SK-MEL-5 (cell line): ENCODE data around the gene MAGEA8. TPM values are rescaled to one million over a fixed set of nuclear protein-coding genes. Genes with fewer than 3 reads are reported as not detected.
"Not testable (repeated sequence)": the region's sequence is repeated elsewhere in the genome, so short reads cannot be mapped to it uniquely, and the experiment has no call there.

Experiments
- DNase-seq: peaks from one replicate; pipeline ENCODE4 v3.0.0-alpha.2; 2016; ENCODE audit warnings: low read depth, low spot score
- in situ Hi-C: cut with HindIII; loops from 2 replicates; pipeline ENCODE4 v1.10.0; 2016; ENCODE audit warnings: low sequenced_read_pairs, high pct_unique_total_duplicates, low pct_unique_long_range_greater_than_20kb
- polyA plus RNA-seq, 2 experiments: library from polyadenylated mRNA; depleted of rRNA; stranded (reverse); fragments of >200 nt; gene quantifications; 2 replicates each; pipeline ENCODE4 v1.2.3, GENCODE V29; 2015
- total RNA-seq: library from RNA; depleted of rRNA; stranded (reverse); fragments of >200 nt; shearing (Covaris generic); gene quantifications from 2 replicates; pipeline ENCODE4 v1.2.3, GENCODE V29; 2014; rRNA removed

The MAGEA8 gene, protein sequence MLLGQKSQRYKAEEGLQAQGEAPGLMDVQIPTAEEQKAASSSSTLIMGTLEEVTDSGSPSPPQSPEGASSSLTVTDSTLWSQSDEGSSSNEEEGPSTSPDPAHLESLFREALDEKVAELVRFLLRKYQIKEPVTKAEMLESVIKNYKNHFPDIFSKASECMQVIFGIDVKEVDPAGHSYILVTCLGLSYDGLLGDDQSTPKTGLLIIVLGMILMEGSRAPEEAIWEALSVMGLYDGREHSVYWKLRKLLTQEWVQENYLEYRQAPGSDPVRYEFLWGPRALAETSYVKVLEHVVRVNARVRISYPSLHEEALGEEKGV
- total RNA-seq: 0.13 TPM in 1 of 2 replicates, not detected in the other
- 0.11 TPM in 1 of 2 replicates, not detected in the other for polyA plus RNA-seq (2015; cell fraction: cytosol; rRNA removed)
- not detected in 2 replicates for polyA plus RNA-seq (2015; cell fraction: nucleus; rRNA removed)

DNA sequence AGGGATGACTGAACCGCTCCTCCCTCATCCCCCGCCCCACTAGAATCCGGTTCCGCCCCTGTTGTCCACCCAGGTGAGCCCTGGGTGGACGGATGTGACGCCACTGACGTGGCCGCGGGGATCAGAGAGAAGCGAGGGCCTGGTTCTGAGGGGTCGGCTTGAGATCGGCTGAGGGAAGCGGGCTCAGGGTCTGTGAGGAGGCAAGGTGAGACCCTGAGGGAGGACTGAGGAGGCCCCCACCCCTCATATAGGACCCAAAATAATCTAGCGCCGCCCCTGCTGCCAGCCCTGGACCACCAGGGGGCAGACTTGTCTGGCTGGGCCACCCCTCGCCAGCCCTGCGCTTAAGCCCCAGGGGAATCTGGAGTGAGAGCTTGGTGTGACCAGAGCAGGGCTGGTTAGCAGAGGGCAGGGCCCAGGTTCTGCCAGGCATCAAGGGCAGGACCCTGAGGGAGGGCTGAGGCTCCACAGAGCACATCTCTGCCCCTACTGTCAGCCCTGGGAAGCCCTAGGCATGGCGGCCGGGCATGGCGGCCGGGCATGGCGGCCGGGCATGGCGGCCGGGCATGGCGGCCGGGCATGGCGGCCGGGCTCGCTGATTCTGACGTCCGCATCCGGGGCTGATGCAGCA, at the start of gene MAGEA8:
MAGEA8 (plus strand) TSS at position 103 of the 631 bp plus-strand sequence. CDS start 3,090 bp downstream, outside the sequence.
- in situ Hi-C loops: no loop called here
- peak; percentile 2 for DNase-seq

DNA sequence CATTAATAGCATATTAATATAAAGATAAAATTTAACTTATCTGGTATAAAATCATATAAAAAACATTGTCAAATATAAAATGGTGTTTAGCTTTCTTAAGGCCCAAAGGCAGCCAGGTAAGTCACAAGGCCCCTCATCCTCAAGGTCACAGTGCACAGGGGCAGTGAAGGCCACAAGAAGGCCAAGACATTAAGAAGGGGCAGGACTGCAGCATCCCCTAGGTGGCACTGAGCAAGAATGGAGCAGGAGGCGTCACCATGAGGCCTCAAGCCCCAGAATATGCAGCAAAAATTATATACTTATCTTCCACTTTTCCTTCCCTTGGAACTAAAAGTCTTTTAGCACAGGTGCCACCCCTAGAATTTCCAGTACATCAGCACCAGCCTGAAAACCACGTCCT, 49.5 kb upstream of the MAGEA8 start:
- in situ Hi-C loops: no loop called here
- DNase-seq: no peak

DNA sequence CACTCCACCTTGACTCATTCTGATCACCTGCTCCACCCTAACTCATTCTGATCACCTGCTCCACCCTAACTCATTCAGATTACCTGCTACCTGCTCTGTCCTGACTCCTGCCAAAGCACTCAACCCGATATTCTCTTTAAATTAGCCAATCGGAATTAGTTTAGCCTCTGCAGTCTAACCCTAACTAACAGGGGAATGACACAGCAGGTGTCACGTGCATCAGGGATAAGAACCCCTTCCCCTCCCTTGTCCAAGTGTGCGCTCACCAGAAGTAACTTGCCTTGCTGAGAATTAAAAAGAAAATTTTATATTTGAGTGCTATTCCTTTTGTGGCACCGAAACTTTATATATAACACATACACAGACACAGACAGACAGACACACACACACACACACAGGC, 44.3 kb upstream of the MAGEA8 start:
- DNase-seq, in situ Hi-C loops: not testable (repeated sequence)

DNA sequence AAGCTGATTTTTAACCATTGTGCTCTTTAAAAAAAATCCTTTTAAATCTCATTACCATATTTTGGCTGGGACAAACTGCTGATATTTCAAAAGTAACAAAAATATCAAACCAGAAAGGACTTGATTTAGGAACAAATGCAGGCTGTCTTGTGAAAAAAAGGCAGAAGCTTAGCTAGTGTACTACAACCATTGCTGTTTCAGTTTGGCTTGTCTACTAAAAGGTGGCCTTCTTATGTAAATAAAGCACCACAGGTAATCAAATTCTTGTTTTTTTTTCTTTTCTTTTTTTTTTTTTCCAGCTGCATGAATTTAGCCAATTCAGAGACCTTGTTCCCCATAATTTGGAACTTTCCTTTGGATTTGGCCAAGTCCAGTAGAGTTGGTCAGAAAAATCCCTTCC, 43.8 kb upstream of the MAGEA8 start:
- in situ Hi-C loops: no loop called here
- no peak for DNase-seq

DNA sequence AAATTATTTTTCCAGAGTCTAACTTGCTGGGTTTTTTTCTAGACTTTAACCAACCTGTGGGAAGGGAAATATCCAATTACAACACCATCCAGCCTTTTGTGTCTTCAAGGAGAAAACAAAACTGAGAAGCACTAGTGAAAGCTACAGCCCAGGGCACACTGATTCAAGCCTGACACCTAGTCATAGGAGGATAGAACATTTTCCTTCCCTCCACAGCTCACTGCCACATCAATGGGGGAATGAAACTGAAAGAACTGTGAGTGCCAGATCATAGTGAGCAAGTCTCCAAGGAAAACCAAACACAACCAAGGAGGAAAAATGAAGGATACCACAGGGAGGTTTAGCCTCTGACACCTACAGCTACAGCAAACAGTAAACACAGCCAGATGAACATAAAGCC, 43.3 kb upstream of the MAGEA8 start:
- DNase-seq: no peak
- in situ Hi-C loops: no loop called here

DNA sequence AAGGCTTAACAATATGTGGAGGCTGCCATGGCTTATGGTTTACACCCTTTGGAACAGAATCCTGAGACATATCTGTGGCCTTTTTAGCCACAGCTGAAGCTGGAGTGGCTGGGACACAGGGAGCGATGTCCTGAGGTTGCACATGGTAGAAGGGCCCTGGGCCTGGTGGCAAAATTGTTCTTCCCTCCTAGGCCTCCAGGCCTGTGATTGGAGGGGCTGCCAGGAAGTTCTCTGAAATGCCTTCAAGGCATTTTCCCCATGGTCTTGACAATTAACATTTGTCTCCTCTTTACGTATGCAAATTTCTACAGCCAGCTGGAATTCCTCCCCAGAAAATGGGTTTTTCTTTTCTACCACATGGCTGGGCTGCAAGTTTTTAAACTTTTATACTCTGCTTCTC, 39.1 kb upstream of the MAGEA8 start:
- in situ Hi-C loops: no loop called here
- no peak for DNase-seq

DNA sequence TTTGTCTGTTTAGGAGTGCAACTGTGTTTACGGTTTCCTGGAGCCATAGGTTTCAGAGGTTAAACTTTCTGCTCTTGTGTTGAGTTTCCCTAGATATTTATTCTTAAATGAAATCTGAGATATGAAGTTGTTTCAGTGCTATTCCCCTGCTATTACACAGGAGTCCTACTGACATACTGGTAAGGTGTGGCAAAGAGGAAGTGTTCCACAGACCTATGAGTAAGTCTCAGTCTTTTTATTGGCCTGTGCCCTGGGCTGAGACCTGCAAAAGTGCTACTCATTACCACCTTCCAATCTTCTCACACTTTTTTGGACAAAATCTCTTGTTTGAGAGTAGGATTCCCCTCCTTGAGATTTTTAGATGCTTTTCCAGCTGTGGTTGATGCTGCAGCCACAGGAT, 35.6 kb upstream of the MAGEA8 start:
- no peak for DNase-seq
- in situ Hi-C loops: no loop called here

DNA sequence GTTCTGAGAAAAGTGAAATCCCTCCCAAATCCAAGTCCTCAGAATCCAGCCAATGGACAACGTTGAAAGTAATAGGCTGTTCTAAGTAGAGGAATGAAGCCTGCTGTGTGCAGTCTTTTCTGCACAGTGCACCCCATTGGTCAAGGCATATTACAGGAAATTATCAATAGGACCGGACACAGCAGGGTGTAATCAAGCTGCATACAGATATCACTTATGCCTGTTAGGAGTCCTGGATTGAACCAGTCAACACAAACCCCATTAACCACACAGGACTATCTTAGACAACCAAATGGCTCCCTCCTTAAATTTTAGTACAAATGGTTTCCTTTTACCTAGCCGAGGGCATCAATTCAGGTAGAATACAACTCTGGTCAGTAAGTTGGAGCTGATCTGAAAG, 34.2 kb upstream of the MAGEA8 start:
- in situ Hi-C loops: no loop called here
- no peak for DNase-seq

DNA sequence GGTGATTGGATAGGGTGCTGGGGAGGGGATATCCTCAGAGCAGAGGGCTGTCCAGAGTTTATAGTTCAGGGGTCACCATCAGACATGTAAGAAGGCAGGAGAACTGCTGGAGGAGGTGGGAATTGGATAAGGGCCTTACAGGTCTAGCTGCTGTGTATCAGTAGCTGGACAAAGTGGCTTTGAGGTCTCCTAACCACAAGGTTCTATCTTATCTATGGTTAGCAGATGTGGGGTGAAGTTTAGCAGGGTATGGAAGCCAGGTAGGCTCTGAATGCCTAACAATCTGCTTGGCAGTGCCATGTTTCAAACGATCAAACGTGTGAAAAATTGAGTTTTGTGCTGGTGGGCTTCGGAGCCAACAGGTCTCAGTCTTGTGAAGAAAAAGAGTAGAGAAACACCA, 32.1 kb upstream of the MAGEA8 start:
- in situ Hi-C loops: no loop called here
- DNase-seq: no peak

DNA sequence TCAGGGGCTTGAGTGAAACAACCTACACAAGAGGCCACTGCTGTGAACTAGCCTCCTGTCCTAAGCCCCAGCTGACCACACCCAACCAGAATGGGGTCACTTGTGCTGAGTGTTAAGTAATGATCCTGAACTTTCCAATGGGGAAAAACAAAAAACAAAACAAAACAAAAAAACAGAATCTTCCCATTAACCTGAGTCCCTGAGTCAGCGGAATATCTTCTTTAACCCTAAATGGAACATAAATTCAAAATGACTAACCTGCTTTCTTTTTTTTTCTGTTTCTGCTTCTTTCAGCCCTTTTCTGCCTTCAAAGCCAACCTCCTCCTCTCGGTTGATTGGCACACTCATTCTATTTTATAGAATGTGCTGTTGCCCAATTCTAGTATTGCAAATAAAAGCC, 31.2 kb upstream of the MAGEA8 start:
- in situ Hi-C loops: no loop called here

DNA sequence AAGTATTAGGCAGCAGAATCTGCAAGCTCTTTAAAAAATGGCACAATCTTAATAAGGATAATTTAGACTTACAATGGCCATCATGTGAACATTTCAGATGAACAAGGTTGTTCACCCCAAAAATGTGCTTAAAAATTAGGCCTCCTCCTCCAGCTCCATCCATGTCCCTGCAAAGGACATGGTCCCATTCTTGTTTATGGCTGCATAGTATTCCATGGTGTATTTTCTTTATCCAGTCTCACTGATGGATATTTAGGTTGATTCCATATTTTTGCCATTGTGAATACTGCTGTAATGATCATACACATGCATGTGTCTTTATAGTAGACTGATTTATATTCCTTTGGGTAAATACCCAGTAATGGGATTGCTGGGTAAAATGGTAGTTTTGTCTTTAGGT, 29.1 kb upstream of the MAGEA8 start:
- in situ Hi-C loops: no loop called here

More for the DNA sequence above, 31.2 kb upstream of the MAGEA8 start:
- DNase-seq: no peak

DNA sequence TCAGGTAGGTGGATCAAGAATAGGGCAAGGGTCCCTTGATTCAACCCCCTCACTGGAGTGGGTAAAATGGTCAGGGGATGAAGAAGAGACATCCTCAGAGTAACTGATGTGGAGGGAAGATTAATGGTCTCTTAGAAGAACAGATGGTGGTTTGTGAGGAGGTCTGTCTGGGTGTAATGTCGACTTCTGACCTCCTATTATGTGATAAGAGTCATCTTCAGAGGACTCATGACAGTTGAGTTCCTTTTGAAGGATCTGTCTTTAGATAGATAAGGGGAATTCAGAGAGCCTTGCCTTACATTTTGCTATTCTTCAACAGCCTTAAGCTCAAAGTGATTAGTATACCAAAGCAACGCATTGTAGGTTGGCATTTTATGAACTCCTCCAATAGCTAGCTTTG, 27.1 kb upstream of the MAGEA8 start:
- DNase-seq: no peak

More for the DNA sequence above, 29.1 kb upstream of the MAGEA8 start:
- no peak for DNase-seq

DNA sequence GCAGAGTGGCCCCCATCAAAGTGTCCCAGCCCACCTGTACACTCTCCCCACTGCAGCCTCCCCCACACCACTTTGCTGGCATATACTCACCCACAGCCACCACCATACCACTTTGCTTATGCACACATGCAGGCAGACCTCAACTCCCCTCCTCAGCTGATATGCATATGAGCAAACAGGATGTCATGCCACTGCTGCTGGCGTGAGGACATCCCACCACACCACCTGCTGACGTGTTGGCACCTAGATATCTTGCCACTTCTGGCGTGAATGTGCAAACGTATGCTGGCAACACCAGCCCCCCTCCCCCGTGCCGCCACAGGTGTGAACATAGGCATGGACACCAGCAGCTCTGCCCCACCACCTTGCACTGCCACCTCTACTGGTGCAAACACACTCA, 22.4 kb upstream of the MAGEA8 start:
- in situ Hi-C loops: no loop called here

More for the DNA sequence above, 27.1 kb upstream of the MAGEA8 start:
- in situ Hi-C loops: no loop called here

DNA sequence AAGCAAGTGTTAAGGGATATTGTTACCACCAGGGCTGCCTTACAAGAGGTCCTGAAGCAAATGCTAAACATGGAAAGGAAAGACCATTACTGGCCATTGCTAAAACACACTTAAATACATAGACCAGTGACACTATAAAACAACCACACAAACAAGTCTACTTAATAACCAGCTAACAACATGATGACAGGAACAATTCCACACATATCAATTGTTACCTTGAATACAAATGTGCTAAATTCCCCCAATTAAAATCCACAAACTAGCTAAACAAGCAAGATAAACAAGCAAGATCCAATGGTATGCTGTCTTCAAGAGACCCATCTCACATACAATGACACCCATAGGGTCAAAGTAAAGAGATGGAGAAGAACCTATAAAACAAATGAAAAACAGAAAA, 20.5 kb upstream of the MAGEA8 start:
- in situ Hi-C loops: no loop called here
- DNase-seq: no peak

More for the DNA sequence above, 22.4 kb upstream of the MAGEA8 start:
- no peak for DNase-seq

DNA sequence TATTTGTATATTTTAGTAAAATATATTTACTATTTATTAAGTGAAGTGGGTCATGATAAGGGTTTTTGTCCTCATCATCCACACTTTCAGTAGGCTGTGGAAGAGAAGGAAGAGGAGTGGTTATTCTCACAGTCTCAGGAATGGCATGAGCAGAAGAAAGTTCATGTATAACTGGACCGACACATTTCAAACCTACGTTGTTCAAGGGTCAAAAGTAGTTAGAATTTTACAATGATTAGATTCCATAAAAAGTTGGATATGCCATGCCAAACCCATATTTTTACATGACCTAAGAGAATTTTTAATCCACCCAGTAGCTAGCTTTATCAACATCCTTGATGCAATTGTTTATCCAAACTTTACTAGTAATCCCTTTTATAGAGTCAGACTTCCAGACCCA, 15.6 kb upstream of the MAGEA8 start:
- in situ Hi-C loops: no loop called here

DNA sequence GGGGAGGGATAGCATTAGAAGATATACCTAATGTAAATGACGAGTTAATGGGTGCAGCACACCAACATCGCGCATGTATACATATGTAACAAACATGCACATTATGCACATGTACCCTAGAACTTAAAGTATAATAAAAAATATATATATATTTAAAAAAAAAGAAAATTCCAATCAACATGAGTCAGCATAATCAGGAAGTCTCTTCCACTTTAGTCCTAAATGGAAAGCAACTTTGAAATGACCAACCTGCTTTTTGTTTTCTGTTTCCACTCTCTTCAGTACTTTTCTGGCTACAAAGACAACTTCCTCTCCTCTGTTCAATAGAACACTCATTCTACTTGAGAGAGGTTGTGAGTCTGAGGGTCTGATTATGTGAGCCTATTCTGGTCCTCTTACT, 13.5 kb upstream of the MAGEA8 start:
- DNase-seq: no peak
- in situ Hi-C loops: no loop called here

More for the DNA sequence above, 15.6 kb upstream of the MAGEA8 start:
- no peak for DNase-seq

DNA sequence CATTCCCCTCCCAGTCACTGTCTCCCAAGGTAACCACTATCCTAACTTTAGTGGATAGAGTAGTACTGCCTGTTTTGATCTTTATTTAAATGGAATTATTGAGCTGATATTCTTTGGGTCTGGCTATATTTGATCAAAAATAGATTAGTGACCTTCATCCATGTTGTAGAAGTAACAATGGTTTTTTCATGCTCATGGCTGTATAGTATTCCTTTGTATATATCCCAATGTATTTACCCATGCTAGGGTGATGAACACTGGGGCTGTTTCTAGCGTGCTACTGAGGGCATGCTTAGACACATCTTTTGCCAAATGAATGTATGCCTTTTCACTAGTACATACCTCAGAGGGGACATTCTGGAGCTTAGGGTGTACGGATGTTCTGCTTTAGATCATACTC, 10.1 kb upstream of the MAGEA8 start:
- DNase-seq: no peak
- in situ Hi-C loops: no loop called here

DNA sequence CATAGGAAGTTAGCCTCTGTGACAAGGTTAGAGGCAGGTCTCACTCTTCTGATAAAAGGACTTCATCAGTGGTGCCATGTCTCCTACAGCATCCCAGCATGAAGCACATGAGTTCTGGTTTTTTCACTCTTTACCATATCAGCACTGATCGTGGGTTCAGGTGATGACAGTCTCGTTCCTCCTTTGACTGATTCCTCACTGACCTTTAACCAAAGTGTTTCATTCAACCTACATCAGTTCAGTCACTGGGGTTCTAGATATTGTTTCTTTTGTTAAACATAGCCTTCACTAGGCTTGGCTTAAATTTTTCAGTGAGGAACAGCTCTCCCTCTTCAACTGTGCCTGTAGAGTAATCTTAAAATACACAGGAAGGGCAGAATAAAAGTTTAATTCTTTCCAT, 9.6 kb upstream of the MAGEA8 start:
- DNase-seq: no peak
- in situ Hi-C loops: no loop called here

DNA sequence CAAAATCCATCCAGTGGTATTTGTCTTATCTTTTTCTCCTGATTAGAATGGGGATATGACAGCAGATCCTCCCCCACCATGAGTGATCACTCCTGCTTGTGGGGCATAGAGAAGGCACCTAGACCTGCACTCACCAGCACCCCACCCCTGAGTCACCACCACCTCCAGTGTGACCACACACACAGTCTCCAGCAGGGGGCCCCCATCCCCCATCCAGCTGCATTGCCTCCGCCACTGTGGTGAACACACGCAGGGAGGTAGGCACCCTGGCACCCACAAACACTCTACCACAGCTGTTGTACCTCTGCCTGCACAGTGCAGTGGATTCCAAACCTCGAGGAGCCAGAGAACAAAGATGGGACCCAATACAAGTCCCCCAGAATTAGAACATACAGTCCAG, 9.0 kb upstream of the MAGEA8 start:
- peak; percentile 53 for DNase-seq
- in situ Hi-C loops: no loop called here
